H1 (cell line): ENCODE measurements around the gene PJA1. TPM values are rescaled to one million over a fixed set of nuclear protein-coding genes. Genes with fewer than 3 reads are reported as not detected.

ENCODE experiments used
- CTCF ChIA-PET: fragments of 300-600 bp; sonication (Branson Sonifier 250); formaldehyde crosslinking; loops from one replicate; lab custom pipeline; 2021; ENCODE audit not compliant: partially characterized antibody; lab: Charles Lee
- POLR2A ChIA-PET: fragments of 300-600 bp; sonication (Branson Sonifier 250); formaldehyde crosslinking; loops from one replicate; lab custom pipeline; 2021; ENCODE audit warnings: inconsistent platforms; ENCODE audit not compliant: partially characterized antibody; lab: Charles Lee
- DNase-seq, 2 experiments: peaks; one replicate each; pipeline versions ENCODE4 v3.0.0 to v3.0.0-alpha.2; 2010 to 2022; ENCODE audit warnings: low spot score in 2 of 2, low read depth in 1 of 2, mixed read lengths in 1 of 2
- FAIRE-seq: peaks from 2 replicates; lab custom pipeline; 2011; peaks lifted over from hg19 to GRCh38; lab: Jason Lieb, UNC
- H2AFZ ChIP-seq: 2 replicates; pipeline ENCODE4 v1.8.1; 2012; ENCODE audit warnings: low read length, inconsistent platforms
- H2AK5ac ChIP-seq: 2 replicates; pipeline ENCODE4 v1.6.1; 2013; ENCODE audit warnings: low read depth, low read length
- H2BK120ac ChIP-seq: replicated peaks from 2 replicates; pipeline ENCODE3; 2013; ENCODE audit warnings: low read depth, low read length, inconsistent platforms
- H2BK12ac ChIP-seq: 2 replicates; pipeline ENCODE4 v1.6.1; 2013; ENCODE audit warnings: low read depth, low read length
- H2BK15ac ChIP-seq: 2 replicates; pipeline ENCODE4 v1.6.1; 2013; ENCODE audit warnings: low read length
- H2BK20ac ChIP-seq: 2 replicates; pipeline ENCODE4 v1.6.1; 2013; ENCODE audit warnings: low read length
- H2BK5ac ChIP-seq: 2 replicates; pipeline ENCODE4 v1.6.1; 2013; ENCODE audit warnings: low read depth, low read length
- H3K14ac ChIP-seq: 2 replicates; pipeline ENCODE4 v1.6.1; 2013; ENCODE audit warnings: inconsistent platforms; ENCODE audit not compliant: insufficient read length
- H3K18ac ChIP-seq: 2 replicates; pipeline ENCODE4 v1.6.1; 2013; ENCODE audit warnings: low read length; ENCODE audit errors: extremely low read depth
- H3K23ac ChIP-seq: 2 replicates; pipeline ENCODE4 v1.6.1; 2013; ENCODE audit warnings: inconsistent platforms; ENCODE audit not compliant: insufficient read length
- H3K23me2 ChIP-seq: 2 replicates; pipeline ENCODE4 v1.6.1; 2013; ENCODE audit warnings: low read depth, low read length
- H3K27ac ChIP-seq: 2 replicates; pipeline ENCODE4 v1.6.1; 2011; ENCODE audit warnings: low read depth, low read length, inconsistent platforms
- H3K27me3 ChIP-seq, 4 experiments: replicated peaks in 1 of 4; 1 replicate in 1 of 4; 2 replicates in 3 of 4; pipeline versions ENCODE4 v1.6.1 to v1.8.1; 2011 to 2013; ENCODE audit warnings: low read length in 3 of 4, mild to moderate bottlenecking in 3 of 4, inconsistent platforms in 2 of 4, mixed read lengths in 2 of 4, moderate library complexity in 1 of 4; ENCODE audit not compliant: control insufficient read depth in 3 of 4, insufficient read depth in 3 of 4; ENCODE audit errors: extremely low read depth in 1 of 4
- H3K36me3 ChIP-seq, 4 experiments: 2 replicates each; pipeline versions ENCODE4 v1.6.1 to v1.8.1; 2011 to 2013; ENCODE audit warnings: mild to moderate bottlenecking in 4 of 4, low read length in 3 of 4, moderate library complexity in 2 of 4, control low read depth in 1 of 4, inconsistent platforms in 1 of 4; ENCODE audit not compliant: insufficient read depth in 4 of 4, control insufficient read depth in 2 of 4
- H3K4ac ChIP-seq: replicated peaks from 2 replicates; pipeline ENCODE3; 2013; ENCODE audit warnings: low read length, low read depth, mixed read lengths, inconsistent platforms; ENCODE audit not compliant: insufficient read length
- H3K4me1 ChIP-seq, 4 experiments: replicated peaks in 1 of 4; 1 replicate in 1 of 4; 2 replicates in 3 of 4; pipeline versions ENCODE4 v1.6.1 to v1.8.1; 2011 to 2013; ENCODE audit warnings: low read length in 3 of 4, inconsistent platforms in 2 of 4, mixed read lengths in 1 of 4; ENCODE audit not compliant: insufficient read depth in 4 of 4, control insufficient read depth in 3 of 4
- H3K4me2 ChIP-seq, 2 experiments: 2 replicates each; pipeline versions ENCODE4 v1.6.1 to v1.8.1; 2011 to 2013; ENCODE audit warnings: low read depth in 2 of 2, low read length in 2 of 2, control low read depth in 1 of 2, inconsistent platforms in 1 of 2, mild to moderate bottlenecking in 1 of 2; ENCODE audit not compliant: insufficient read depth in 1 of 2
- H3K4me3 ChIP-seq, 4 experiments: fragments of 200-600, 300-600 bp in 1 of 4; sonication (generic), shearing (Covaris generic), sonication (Bioruptor Twin) in 1 of 4; 2 replicates each; pipeline versions ENCODE4 v1.5.1 to v1.8.1; 2011 to 2016; ENCODE audit warnings: low read length in 4 of 4, low read depth in 3 of 4, control low read depth in 2 of 4, inconsistent platforms in 2 of 4, mild to moderate bottlenecking in 2 of 4, mixed read lengths in 1 of 4, moderate library complexity in 1 of 4; ENCODE audit not compliant: insufficient read depth in 2 of 4; ENCODE audit errors: extremely low read depth in 1 of 4
- H3K56ac ChIP-seq: replicated peaks from 2 replicates; pipeline ENCODE3; 2013; ENCODE audit warnings: low read depth, mild to moderate bottlenecking, mixed read lengths, low read length, inconsistent platforms; ENCODE audit not compliant: insufficient read length
- H3K79me1 ChIP-seq: 2 replicates; pipeline ENCODE4 v1.6.1; 2013; ENCODE audit warnings: low read depth, low read length, control low read depth
- H3K79me2 ChIP-seq, 2 experiments: 2 replicates each; pipeline versions ENCODE4 v1.6.1 to v1.8.1; 2012 to 2013; ENCODE audit warnings: low read length in 2 of 2, mild to moderate bottlenecking in 2 of 2, inconsistent platforms in 1 of 2; ENCODE audit not compliant: insufficient read depth in 2 of 2, control insufficient read depth in 1 of 2
- H3K9ac ChIP-seq, 4 experiments: replicated peaks in 1 of 4; 1 replicate in 1 of 4; 2 replicates in 3 of 4; pipeline versions ENCODE4 v1.6.1 to v1.8.1; 2011 to 2013; ENCODE audit warnings: low read depth in 3 of 4, low read length in 3 of 4, control low read depth in 2 of 4, mild to moderate bottlenecking in 2 of 4, moderate library complexity in 2 of 4, inconsistent platforms in 1 of 4; ENCODE audit errors: extremely low read depth in 1 of 4
- H3K9me3 ChIP-seq, 2 experiments: 2 replicates each; pipeline versions ENCODE4 v1.6.1 to v1.8.1; 2012 to 2013; ENCODE audit warnings: mild to moderate bottlenecking in 2 of 2, moderate library complexity in 2 of 2, control low read depth in 1 of 2, inconsistent platforms in 1 of 2, low read depth in 1 of 2, low read length in 1 of 2, mixed read lengths in 1 of 2; ENCODE audit not compliant: insufficient read depth in 2 of 2
- H4K20me1 ChIP-seq, 2 experiments: replicated peaks in 1 of 2; 2 replicates each; pipeline versions ENCODE3 to v1.8.1; 2011 to 2013; ENCODE audit warnings: inconsistent platforms in 2 of 2, low read length in 2 of 2, mild to moderate bottlenecking in 1 of 2; ENCODE audit not compliant: insufficient read depth in 2 of 2, control insufficient read depth in 1 of 2
- H4K5ac ChIP-seq: 2 replicates; pipeline ENCODE4 v1.6.1; 2013; ENCODE audit warnings: low read length, low read depth, mixed read lengths, inconsistent platforms; ENCODE audit not compliant: insufficient read length
- H4K8ac ChIP-seq: 2 replicates; pipeline ENCODE4 v1.8.0; 2013; ENCODE audit warnings: mild to moderate bottlenecking, moderate library complexity, low read length, inconsistent platforms; ENCODE audit not compliant: insufficient read depth; ENCODE audit errors: extremely low read depth
- H4K91ac ChIP-seq: replicated peaks from 2 replicates; pipeline ENCODE3; 2013; ENCODE audit warnings: low read length, mixed read lengths, inconsistent platforms; ENCODE audit not compliant: insufficient read length
- ASH2L ChIP-seq: fragments of 200-600, 300-600 bp; sonication (generic); IDR thresholded peaks from one replicate; pipeline ENCODE4 v1.7.1; 2017; ENCODE audit warnings: low read length
- BACH1 ChIP-seq: IDR thresholded peaks from 2 replicates; pipeline ENCODE4 v1.6.1; 2012; ENCODE audit warnings: low read length, improper control_type of control experiment
- MAX ChIP-seq: IDR thresholded peaks from 2 replicates; pipeline ENCODE4 v1.6.1; 2012; ENCODE audit warnings: inconsistent platforms
- RAD21 ChIP-seq, 2 experiments: IDR thresholded peaks in 1 of 2; conservative IDR thresholded peaks in 1 of 2; 2 replicates each; pipeline ENCODE4 v1.6.1; 2011; ENCODE audit warnings: low read depth in 2 of 2, low read length in 2 of 2, improper control_type of control experiment in 1 of 2, inconsistent platforms in 1 of 2, mild to moderate bottlenecking in 1 of 2, moderate library complexity in 1 of 2
- SUZ12 ChIP-seq: fragments of 200-600 bp; sonication (generic); IDR thresholded peaks from 2 replicates; pipeline ENCODE4 v1.6.1; 2012; ENCODE audit warnings: mild to moderate bottlenecking, inconsistent platforms, low read length, moderate library complexity, mixed read lengths
- WGBS, 2 experiments: shearing (Covaris generic) in 1 of 2; methylation state at CpG; one replicate each; pipeline versions ENCODE4 v1.1.6 to v1.1.7; 2013 to 2015; ENCODE audit warnings: low lambda C conversion rate in 2 of 2, mixed read lengths in 2 of 2, inconsistent platforms in 1 of 2, low coverage in 1 of 2, missing lambda C conversion rate in 1 of 2; ENCODE audit not compliant: insufficient replicate concordance in 2 of 2, insufficient coverage in 1 of 2, insufficient read length in 1 of 2; ENCODE audit errors: extremely low coverage in 1 of 2, missing lambda C conversion rate in 1 of 2; 5-methylcytosine and 5-hydroxymethylcytosine counted together
- polyA plus RNA-seq, 7 experiments: library from polyadenylated mRNA; depleted of rRNA in 3 of 7; stranded (reverse) in 5 of 7; unstranded in 2 of 7; fragments of >200 nt in 5 of 7; fragments of 200-250 nt in 2 of 7; gene quantifications; 1 replicate in 5 of 7; 2 replicates in 1 of 7; 4 replicates in 1 of 7; pipeline versions ENCODE4 v1.2.1 to v1.2.3, GENCODE V29; 2011 to 2013; ENCODE audit warnings: missing spikeins in 2 of 7, mixed read lengths in 2 of 7
- total RNA-seq: library from RNA; stranded (reverse); fragmentation: NEBNext Ultra II Directional; extraction: Animal tissue kit (Norgen Biotek cat#: 25700); gene quantifications from 2 replicates; pipeline ENCODE4 v1.2.1, GENCODE V29; 2021

Gene PJA1
- total and polyA plus RNA-seq, 2 of the 8 experiments (the other 6 are each of a cell fraction or from before 2014, with no cell fraction given): 25.7 to 37.0 TPM

- Histone ChIP-seq H3K36me3 (no peaks in the 10 kb centered on the region), H3K18ac (no peak overlapping the region), H3K4me3 (no peak overlapping the region), H4K8ac (no peak overlapping the region), H2AK5ac (no peak overlapping the region), H4K20me1 (no peaks in the 10 kb centered on the region), H3K4me2 (no peak overlapping the region), H3K9me3 (no peaks in the 10 kb centered on the region), H3K4ac (no peak overlapping the region), H2BK5ac (no peak overlapping the region), H3K23ac (no peak overlapping the region), H3K56ac (no peak overlapping the region), H3K27ac (no peak overlapping the region), H3K27me3 (no peaks in the 10 kb centered on the region), H2BK20ac (no peak overlapping the region), H3K14ac (no peak overlapping the region), H2AFZ (no peak overlapping the region), H2BK120ac (no peak overlapping the region), H3K79me2 (no peaks in the 10 kb centered on the region), H2BK15ac (no peak overlapping the region), H3K79me1 (no peaks in the 10 kb centered on the region), H3K9ac (no peak overlapping the region), H2BK12ac (no peak overlapping the region), H4K91ac (no peak overlapping the region), H4K5ac (no peak overlapping the region), H3K23me2 (no peaks in the 10 kb centered on the region; the same call in 1 of the 2 replicates), H3K4me1 (peaks cover 0 to 2% (median 1%) of the 10 kb centered on the region in 4 experiments; a peak in 4 of 7 replicates)
- DNase-seq (no peak), FAIRE-seq (peak; percentile 75)
- ChIA-PET CTCF (interaction anchor here (0.9 to 3.2 kb wide), 18 partner anchors 9 to 291 kb away, joined by 3 to 12 read pairs (median 4); no protein-coding TSS in a partner anchor), POLR2A (interaction anchor here (0.5 to 2.2 kb wide), 2 partner anchors 18 to 195 kb away, joined by 3 to 6 read pairs; no protein-coding TSS in a partner anchor)
- WGBS, 2 experiments: 33% methylated on average over 1 of the region's 2 CpGs; no CpG with 5 or more reads in 1 of the 2 experiments
- TF ChIP-seq SUZ12 (no peak), ASH2L (no peak), RAD21 (IDR thresholded peaks at IDR 0.05 in 1 of 2, conservative IDR thresholded peaks at IDR 0.05 in 1 of 2; ENCODE audit: low read depth in 2 of 2, low read length in 2 of 2) (peak; percentile 59 to 62), MAX (no peak), BACH1 (no peak)
These were observed 46.1 kb downstream of the PJA1 start for GRCh38 chrX:69119122-69119521.
